Endothelial cell of hepatic sinusoid (primary cell): ENCODE measurements around the gene DAO.

Experiments
- in situ Hi-C: cut with HindIII; loops from 2 replicates; pipeline ENCODE4 v1.10.0; 2017; ENCODE audit warnings: low sequenced_read_pairs

Gene DAO

DNA sequence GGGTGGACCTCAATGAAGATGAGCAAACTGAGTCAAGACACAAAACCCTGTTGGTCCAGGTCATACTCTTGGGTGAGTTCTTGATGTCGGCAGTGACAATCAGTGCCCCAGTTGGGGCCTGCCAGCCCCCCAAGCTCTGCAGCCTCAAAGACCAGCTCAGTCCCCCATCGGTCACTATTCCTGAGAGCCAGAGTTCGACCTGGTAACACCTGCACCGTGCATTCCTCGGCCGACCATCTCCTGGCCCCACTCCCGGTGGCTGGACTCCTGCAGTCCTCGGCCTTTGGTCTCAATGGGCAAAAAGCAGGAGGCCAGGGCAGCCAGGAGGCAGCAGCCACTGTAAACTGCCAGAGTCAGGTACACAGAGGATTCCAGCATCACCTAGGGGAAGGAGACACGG is 32.5 kb downstream of the DAO start:
- in situ Hi-C loops = loop anchor here (5.0 kb wide), 2 partner anchors 45 to 105 kb away; no protein-coding TSS in a partner anchor

DNA sequence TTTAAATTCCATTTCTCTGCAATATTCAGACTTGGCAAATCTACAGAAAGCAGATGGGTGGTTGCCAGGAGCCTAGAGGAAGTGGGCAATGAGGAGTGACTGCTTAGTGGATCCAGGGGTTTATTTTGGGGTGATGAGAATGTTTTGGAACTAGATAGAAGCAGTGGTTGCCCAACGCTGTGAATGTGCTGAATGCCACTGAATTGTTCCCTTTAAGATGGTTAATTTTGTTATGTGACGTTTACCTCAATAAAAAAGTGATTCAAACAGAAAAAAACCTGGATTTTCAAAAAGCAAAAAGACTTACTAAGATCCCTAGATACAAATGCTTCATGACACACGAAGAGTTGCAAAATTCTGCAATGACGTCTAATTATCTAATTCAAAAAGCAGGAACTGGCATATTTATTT is 34.2 kb downstream of the DAO start:
- in situ Hi-C loops = loop anchor here (5.0 kb wide), 2 partner anchors 47 to 103 kb away; no protein-coding TSS in a partner anchor

DNA sequence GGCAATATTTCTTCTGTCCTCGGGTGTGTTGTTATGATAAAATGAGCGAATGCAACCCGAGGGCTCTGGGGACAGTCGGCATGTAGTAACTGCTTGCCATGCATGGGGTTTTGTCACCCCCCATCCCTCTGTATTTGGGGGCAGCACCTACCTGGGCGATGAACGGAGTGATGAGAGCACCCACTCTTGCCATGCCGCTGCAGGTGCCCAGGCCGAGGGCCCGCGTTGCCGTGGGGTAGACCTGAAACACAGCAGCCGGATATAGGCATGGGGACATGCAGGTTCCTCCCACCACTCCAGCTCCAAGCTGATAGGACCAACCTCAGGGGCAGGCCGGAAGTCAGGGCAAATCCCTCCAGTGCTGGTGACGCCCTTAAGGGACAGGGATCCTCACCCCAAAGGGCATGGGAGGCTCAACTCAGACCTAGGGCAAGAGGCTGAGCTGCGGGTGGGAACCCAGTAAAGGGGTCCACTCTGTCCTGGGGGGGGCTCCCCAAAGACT is 35.8 kb downstream of the DAO start:
- in situ Hi-C loops = no loop called here

DNA sequence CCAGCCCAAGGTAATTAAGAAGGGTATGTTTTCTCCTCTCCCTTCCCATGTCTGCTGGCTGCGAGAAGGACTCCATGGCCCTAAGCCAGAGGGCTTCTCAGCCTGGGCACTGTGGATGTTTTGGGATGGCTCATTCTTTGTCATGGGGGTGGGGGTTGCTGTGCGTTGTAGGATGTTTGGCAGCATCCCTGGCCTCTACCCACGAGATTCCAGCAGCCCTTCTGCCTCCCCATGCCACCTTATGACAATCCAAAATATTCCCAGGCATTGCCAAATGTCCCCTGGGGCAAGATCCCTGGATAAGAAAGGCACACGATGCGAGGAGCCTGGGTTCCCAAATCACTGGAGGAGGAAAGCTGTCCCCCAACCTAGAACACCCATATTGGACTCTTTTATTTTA is 36.4 kb downstream of the DAO start:
- in situ Hi-C loops = no loop called here

DNA sequence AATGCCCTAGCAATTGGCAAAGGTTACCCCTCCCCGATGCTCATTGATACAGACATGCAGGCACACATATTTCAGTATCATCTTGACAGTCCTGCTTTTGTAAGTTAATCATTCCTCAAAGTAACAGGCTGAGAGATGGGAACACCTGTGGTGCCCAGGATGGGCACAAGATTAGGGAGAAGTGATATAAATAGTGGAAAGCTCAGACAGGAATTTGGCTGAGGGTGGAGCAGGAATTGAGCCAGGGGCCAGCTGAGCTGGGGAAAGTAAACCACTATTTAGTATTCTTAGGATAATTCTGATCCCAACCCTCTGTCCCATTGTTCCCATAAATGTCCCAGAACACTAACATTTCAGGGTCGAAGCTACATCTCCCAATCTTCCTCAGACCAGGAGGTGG is 38.3 kb downstream of the DAO start:
- in situ Hi-C loops = no loop called here

DNA sequence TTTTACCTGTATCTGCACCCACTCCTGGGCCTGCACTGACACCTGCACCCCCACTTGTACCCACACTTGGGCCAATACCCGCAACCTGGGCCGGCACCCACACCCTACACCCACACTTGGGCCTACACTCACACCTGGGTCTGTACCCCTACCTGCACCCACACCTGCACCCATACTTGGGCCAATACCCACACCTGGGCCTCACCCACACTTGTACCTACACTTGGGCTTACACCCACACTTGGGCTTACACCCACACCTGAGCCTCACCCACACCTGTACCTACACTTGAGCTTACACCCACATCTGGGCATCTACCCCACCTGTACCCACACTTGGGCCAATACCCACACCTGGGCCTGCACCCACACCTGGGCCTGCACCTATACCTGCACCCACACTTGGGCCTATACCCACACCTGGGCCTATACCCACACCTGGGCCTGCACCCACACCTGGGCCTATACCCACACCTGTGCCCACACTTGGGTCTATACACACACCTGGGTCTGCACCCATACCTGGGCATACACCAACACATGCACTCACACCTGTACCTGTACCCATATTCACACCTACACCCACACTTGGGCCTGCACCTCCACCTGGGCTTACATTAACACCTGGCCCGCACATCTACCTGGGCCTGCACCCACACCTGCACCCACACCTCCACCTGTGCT is 39.2 kb downstream of the DAO start:
- in situ Hi-C loops = no loop called here

DNA sequence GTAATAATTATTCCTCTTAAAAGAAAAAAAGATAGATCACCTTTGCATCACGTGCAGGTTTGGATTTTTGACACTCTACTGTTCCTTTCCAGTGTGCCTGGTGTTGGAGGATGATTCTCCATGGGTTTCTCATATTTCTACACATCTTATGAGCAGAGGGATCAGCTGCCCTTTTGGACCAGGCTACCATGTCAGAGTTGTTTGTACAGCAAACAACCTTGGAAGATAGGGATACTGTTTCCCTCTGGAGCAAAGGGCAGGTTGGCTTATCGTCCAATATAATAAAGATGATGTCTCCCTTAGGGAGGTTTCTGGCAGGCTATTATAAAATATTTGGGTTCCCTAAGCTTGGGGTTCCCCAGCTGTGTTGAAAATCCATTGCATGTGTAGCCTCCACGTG is 42.1 kb downstream of the DAO start:
- in situ Hi-C loops = no loop called here

DNA sequence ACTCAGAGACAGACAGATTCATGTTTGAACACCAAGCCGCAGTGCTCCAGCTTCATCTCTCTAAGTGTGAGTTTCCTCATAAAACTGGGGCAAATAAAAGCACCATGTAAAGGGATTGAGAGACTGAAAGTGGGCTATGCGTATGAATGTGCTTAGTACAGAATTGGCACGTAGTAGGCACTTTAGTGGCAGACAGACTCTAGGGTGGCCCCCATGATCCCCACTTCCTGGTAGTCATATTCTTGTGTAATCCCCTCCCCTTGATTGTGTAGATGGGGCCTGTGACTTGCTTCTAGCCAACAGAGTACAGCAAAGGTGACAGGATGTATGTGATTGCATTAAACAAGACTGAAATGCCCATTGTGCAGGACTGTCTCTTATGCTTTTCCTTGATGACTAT is 43.0 kb downstream of the DAO start:
- in situ Hi-C loops = no loop called here

DNA sequence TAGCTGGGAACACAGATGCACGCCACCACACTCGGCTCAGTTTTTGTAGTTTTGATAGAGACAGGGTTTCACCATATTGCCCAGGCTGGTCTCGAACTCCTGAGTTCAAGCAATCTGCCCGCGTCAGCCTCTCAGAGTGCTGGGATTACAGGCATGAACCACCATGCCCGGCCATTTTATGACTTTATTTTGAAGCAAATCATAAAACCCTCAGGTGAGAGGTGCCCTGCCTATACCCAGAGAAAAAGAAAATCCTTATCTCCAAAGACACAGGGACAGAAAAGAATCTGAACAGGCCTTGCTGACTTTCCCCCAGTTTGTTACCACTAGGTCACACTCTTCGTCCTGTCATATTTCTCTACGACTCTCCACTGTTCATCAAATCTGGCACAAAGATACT is 48.8 kb downstream of the DAO start:
- in situ Hi-C loops = no loop called here

DNA sequence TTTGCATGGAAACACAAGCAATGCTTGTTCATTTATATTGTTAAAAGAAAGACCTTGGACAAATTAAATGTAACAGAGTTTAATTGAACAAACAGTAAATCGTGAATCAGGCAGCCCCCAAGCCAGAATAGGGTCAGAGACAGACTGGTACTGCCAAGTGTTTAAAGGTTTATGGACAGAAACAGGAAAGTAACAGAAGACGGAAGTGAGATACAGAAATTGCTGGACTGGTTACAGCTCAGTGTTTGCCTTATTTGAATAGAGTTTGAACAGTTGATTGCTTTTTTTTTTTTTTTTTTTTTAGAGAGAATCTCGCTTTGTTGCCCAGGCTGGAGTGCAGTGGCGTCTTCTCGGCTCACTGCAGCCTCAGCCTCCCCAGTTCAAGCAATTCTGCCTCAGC is 50.3 kb downstream of the DAO start:
- in situ Hi-C loops = no loop called here

DNA sequence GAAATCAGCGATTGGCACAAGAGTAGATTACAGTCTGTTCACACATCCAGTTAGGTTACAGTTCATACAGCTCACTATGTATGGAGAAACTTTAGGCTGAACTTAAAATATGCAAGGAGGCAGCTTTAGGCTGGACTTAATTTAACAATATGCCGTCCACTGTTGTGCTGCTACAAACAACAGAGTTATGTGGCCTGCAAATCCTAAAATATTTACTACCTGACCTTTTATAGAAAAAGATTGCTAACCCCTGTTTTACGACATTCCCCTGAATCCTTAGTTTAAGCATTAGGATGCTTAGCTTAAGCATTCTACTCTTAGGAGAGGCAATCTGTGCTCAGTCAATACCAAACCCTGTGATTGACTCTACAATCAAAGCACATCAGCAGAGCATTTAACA is 50.9 kb downstream of the DAO start:
- in situ Hi-C loops = no loop called here

DNA sequence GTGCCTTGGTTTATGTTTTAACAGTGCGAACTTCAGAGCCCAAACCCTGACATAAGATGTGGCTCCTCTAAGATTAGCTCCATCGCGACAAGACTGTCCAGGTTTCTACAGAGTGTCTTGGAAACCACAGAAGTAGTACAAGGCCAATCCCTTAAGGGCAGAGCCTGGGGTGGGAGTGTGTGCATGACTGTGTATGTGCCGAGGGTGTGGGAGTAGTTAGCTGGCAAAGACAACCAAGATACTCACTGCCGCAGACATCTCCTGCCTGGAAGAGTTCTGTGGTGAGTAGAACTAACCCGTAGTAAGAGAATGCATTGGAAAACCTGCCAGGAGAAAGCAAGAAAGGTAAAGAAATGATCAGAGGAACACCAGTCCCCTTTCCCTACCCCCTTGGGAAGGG is 54.1 kb downstream of the DAO start:
- in situ Hi-C loops = no loop called here

DNA sequence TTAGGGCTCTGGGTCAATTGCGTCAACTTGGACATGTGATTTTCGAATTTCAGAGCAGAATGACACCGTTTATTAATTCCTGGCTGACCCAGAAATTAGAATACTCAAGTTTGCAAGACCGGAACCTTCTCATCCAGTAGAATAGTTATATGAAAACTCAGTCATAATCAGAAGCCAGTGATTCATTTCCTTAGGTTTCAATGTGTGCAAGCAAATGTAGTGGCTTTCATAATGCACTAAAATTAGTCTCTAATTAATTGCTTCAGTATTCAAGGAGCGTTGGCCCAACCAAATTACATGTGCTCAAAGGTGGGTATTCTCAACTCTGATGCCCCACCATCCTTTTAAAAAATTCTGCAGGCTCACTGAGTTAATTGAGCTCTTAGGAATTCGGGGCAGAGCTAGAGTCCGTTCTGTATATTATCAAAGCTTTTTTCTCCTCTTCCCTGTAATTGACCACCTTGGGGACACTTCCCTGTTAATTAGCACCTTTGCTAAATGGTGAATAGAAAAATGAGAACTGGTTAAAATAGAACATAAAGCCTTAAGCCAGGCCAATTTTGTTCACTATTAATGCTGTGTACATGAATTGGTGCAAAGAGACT is 55.4 kb downstream of the DAO start:
- in situ Hi-C loops = no loop called here

DNA sequence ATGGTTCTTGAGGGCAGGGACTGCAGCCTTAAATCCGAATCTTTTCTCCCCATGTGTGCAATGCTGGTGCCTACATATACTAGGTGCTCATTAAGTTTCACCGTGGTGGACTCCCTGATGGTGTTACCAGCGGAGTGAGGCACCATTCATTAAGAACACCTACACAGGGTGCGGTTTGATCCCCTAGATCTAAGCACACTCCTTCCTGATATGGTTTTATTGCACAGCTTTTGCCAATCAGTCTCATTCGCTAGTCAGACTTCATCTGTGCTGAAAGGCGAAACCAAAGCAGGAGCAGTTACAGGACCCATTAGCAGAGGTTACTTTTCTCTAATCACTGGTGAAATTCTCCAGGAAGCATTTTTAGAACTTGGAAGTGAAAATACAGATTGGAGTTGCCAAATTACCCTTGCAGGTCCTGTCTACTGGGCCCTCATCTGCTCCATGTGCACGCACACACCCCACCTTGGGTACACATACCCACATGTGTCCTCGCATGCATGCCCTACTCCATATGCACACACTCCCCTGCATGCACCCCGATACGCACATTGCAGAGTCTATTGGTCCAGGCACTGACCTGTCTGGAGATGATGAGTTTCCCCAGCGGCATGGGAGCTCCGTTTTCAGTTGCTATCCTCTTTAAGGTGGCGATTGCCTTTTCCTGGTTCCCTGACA is 58.5 kb downstream of the DAO start:
- in situ Hi-C loops = no loop called here

DNA sequence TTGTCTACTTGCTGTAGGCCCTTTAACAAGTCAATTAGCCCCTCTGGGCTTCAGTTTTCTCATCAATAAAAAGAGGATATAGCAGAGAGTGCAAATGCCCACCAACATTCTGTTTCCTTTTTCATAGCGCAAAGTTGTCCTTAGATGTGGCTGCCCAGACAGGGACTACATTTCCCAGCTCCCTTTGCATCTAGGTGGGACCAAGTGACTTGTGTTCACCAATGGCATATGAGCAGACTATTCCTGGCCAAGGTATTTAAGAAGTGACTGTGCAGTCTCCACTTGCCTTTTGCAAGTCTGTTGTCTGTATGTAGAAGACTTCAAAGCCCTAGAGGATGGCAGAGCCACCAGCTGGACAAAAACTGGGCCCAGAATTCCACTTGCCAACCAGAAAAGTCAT is 59.7 kb downstream of the DAO start:
- in situ Hi-C loops = no loop called here

DNA sequence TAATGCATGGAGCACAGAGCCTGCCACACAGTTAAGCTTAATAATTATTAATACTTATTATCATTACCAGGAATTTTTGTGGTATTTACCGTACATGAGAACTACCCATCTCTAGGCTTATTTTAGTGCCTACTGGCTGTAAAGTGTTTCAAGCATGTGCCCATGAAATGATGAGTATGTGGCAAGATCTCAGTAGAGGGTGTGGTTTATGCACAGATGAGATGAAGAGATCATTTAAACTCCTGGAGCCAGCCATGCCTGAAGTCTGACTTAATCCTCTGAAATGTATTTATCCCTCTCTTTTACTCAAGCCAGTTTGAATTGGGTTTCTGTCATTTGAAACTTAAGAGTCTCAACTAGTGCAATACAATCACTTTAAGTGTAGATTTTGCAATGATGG is 60.2 kb downstream of the DAO start:
- in situ Hi-C loops = no loop called here

DNA sequence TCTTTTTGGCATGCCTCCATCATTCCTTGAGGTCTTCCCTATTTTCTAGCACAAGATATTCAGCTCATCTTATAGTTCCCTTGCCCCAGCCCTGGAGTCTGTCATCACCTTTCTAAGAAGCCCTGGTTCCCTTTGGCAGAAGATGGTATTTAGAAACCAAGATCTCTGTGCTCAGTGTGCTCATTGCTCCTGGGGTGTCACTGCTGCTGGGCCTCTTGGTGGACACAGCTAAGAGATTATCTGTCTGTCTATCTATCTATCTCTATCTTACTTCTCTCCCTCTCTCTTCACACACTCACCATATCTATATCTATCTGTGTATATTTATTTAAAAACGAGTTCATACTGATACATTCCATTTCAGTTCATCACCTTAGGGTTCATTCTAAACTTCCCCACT is 67.2 kb downstream of the DAO start:
- in situ Hi-C loops = no loop called here

DNA sequence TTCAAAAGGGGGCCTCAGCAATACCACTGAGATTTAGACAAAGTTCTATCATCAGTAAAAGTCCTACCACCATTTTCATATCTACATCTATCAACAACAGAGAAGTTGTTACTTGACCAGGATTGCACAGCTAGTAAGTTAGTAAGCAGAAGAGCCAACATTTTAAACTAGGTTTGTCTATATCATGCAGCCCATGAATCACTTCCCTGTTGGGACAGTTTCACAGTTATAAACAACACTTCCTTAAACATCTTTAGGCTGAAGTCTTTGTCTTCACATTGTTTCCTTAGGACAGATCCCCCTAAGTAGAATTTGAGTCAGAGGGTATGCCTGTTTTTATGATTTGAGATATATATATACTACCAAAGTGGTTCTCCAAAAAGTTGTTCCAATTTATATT is 68.5 kb downstream of the DAO start:
- in situ Hi-C loops = no loop called here

DNA sequence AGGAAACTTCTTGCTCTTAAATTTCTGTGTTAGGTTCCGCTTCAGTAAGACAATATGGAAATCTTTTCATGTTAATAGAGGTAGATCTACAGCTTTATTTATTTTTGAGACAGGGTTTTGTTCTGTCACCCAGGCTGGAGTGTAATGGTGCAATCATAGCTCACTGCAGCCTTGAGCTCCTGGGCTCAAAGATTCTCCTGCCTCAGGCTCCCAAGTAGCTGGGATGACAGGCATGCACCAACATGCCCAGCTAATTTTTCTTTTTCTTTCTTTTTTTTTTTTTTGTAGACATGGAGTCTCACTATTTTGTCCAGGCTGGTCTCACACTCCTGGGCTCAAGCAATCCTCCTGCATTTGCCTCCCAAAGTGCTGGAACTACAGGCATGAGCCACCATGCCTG is 70.1 kb downstream of the DAO start:
- in situ Hi-C loops = no loop called here
